HTERT RPE-1 (cell line): Measurements from ENCODE around the gene SUGP1.

ENCODE experiments used
- in situ Hi-C: fragments of 300-500 bp; cut with MboI; formaldehyde crosslinking; loops from 4 replicates; pipeline ENCODE4 v1.14.3; 2020; ENCODE audit warnings: low sequenced_read_pairs

SUGP1 gene

DNA sequence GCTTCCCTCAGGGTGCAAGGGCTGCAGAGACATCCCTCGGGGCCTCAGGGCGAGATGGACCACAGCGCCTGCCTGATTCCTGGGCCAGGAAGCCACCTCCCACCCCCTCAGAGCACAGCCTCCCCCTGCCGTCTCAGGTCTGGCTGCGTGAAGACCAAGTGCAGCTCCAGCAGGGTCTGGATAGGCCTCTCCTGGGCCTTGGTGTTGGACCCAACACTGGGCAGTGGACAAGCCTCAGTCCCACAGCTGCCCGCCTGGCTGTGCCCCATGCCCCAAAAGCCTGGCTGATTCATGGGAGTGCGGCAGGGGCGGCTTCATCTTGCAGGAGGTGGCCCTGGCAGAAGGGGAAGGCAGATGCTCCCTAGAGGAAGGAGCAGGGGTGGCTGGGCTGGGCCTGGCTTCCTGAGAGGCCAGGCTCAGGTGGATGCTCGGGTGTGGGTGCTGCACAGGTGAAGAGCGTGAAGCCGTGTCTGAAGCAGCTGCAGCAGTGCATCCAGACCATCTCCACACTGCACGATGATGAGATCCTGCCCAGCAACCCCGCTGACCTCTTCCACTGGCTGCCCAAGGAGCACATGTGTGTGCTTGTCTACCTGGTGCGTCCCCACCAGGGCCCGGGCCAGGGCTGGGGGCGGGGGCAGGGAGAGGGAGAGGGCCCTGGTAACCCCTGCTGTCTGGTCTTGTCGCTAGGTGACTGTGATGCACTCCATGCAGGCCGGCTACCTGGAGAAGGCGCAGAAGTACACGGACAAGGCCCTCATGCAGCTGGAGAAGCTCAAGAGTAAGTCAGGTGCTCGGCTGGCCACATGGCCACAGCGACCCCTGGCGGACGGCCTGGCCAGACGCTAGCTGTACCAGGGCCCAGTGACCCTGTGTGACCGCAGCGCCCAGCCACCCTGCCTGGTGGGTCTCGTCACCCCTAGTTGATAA is 22.0 kb upstream of the SUGP1 start:
- in situ Hi-C loops, result no loop called here

DNA sequence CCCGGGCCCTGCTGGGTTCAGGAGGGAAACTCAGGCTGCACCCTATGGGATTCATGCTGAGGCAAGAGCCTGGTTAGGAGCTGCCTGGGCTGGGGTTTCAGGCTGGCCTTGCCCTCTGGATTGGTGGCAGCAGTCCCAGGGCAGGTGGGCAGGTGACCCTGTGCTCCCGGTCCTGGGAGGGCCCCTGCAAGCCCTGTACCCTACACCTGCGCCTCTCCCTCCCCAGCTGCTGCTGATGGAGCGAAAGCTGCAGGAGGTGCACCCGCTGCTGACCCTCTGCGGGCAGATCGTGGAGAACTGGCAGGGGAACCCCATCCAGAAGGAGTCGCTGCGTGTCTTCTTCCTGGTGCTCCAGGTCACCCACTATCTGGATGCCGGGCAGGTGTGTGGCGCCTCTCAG is 20.7 kb upstream of the SUGP1 start:
- in situ Hi-C loops, result no loop called here

DNA sequence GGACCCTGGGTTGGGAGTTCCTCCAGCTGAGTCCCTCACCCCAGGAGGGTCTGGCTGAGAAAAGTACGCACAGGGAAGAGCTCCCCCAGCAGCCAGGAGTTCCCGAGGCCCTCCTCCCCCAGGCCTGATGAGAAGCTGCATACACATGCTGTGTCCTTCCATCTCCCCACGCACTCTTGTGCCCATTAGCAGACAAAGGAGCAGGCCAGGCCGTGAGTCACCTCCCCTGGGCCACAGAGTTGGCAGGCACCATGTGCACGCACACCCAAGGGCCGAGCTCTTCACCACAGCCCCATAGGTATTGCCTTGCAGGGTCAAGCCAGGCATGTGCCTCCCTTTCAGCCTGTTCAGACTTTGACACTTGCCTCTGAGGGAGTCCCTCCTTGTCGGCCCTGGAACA is 17.8 kb upstream of the SUGP1 start:
- in situ Hi-C loops, result no loop called here

DNA sequence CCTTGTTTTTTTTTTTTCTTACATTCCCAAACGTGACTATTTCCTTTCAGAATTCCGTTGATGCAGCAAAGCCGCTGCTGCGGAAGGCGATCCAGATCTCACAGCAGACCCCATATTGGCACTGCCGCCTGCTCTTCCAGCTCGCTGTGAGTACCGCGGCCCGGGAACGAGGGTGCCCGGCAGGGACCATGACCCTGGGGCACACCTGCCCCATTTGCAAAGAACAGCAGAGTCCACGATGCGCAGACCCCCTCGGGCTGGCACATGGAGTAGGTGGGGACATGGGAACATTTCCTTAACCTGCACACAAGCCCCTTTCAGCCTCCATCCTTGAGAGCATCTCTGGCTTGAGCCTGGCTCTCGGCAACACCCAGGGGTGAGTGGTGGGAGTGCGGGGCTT is 16.8 kb upstream of the SUGP1 start:
- in situ Hi-C loops, result no loop called here

DNA sequence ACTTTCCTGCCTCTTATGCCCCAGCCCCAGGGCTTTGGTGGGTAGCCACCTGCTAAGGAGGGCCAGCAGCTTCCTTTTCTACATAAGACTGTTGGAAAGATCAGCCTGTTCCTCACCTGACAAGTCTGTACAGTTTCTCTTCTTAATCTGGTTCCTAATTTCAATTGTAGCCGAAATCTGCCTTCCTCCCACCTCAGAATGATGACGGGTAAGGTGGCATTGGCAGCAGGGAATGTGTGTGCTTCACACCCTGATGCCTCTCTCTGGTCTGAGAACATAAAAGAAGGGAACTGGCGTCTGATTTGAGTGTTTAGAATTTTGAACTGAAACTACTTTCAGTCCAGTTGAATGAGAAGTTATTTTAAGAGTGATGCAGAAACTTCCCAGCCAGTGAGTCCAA is 16.3 kb upstream of the SUGP1 start:
- in situ Hi-C loops, result no loop called here

DNA sequence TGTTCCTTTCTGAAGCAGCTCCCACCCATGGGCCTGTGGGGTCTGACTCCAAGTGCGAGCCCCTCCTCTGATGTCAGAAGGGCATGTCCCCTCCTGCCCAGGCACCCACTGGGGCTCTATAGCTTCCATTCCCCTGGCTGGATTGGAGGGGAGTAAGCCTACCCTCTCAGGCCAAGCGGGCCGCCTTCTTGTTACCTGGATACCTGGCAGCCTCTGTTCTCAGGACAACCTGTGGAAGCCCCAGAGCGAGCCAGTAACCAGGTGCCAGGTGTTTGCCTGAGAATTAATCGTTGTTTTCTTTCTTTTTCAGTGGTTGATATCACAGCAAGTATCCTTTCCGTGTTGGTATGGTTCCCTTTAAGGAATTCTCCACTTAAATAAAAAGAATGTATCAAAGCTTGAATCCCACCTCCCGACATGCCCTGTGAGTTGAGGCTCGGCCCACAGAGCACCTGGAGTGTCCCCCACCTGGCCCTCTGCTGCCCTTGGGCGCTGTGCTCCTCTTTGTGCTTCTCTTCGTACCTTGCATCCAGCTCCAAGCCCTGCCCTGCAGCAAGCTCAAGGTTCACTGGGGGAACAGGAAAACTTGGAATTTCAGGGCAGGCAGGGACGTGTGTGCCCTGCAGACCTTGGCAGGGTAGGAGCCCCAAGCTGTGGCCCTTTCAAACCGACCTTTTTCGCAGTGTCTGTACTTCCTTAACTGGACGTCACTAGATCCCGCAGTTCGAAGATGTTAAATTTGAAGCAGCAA is 15.3 kb upstream of the SUGP1 start:
- in situ Hi-C loops, result no loop called here

DNA sequence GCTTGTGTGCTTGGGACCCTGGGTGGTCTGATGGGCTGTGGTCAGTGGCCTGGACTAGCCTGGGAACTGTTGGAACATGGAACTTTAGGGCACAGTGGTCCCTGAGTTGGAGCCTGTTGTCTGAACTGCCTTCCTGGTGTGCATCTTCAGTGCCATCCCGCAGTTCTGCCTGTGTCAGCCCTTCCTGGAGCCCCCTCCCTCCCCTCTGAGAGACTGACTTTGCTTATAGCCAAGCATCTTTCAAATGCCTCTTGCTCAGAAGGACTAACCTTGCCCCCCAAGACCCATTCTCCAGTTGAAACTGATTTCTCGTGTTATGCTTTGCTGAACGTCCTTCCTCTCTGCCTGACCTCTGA is 14.7 kb upstream of the SUGP1 start:
- in situ Hi-C loops, result no loop called here

DNA sequence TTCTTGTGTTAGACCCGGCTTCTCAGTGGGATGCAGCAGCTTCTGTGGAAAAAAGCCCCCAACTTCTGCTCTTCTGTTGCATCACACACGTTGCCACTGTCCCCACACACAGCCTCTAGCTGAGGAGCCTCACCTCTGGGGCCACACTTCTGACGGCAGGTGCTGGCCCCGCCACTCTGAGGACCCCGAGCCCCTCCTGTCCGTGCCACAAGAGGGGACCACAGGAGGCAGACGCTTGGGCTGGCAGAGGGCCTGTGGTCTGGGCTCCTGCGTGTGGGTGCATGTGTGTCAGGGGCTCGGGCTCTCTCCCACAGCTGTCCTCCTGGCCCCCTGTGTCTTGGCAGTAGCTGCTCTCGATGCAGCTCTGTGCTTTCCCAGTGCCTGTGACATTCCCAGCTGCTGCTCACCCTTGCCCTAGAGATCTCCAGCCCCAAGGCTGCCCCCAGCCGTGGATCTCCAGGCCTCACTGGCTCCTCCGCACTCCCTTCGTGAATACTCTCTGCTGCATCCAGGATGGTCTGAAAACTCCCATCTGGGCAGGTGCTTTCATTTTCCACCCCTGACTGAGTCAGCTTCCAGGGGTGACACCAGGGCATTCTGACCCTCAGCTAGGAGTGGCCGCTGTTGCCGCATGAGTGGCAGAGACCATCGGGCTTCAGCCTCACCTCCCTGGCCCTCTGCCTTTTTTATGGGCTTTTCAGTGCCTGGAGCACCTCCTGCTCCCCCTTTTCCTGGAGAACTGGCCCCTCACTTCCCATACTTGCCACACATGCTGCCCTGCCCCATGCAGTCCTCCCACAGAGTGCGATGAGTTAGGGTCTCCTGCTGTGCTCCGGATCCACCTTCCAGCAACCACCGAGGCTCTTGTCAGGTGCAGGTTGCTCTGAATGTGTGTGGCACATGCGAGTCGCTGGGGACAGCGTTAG is 14.0 kb upstream of the SUGP1 start:
- in situ Hi-C loops, result no loop called here

DNA sequence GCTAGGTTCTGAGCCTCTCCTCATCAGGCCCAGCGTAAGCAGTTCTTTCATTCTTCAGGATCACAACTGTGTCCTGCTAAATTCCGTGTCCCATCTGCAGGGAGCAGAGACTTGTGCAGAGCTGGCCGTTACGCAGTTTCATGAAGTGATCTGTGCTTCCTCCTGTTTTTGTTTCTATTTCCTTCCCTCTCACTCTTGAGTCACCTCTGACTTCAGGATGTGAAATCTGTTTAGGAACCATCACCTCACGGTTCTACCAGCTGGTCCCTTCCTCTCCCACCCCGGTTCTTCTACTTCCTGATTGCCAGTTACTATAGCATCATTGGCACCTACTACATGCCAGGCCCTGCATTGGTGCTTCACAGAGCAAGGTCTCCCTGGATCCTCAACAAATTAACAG is 8.8 kb upstream of the SUGP1 start:
- in situ Hi-C loops, result no loop called here

DNA sequence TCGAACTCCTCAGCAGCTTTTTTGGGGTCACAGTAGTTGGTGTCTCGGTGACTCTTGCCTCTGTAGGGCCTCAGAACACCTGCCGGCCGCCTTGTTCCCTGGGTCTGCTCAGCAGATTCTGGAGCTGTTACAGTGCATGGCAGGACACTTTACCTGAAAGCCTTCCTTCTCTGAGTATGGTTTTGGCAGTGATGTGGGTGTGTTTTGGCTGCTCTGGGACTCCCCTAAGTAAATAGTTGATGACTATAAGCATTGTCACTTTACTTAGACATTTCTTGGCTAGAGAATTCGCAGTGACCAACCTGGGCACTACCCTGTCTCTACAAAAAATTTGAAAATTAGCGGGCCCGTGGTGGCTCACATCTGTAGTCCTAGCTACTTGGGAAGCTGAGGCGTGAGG is 7.4 kb upstream of the SUGP1 start:
- in situ Hi-C loops, result no loop called here

DNA sequence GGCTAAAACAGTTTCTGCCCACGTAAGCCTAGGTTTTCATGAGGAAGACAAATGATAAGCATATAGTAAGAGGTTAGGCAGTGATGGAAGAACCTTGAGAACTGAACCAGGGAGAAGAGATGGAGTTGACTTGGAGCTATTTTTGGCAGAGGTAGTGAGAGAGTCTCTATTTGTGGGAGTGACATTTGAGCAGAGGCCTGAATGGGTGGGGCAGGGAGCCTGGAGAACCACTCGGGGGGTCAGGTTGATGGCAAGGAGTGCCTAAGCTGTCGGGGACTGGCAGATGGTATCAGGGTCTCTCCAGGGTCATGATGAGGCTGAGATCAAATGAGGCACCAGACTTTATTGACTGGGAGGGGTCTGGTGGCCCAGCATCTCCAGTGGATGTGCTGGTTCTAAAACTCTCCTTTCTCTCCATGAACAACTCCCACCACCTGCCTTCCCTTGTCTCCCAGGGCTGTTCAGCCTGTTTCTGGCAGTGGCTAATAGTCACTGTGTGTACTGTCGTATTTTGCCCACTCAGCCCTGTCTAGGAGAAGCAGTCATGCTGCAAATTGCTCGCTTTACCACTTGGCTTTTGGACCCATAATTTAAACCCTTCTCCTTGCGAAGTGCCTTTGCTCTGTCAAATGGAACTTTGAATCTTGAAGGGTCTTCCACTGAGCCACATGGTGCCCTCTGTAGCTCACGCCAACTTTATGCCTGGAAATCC is 3.9 kb upstream of the SUGP1 start:
- in situ Hi-C loops, result no loop called here

DNA sequence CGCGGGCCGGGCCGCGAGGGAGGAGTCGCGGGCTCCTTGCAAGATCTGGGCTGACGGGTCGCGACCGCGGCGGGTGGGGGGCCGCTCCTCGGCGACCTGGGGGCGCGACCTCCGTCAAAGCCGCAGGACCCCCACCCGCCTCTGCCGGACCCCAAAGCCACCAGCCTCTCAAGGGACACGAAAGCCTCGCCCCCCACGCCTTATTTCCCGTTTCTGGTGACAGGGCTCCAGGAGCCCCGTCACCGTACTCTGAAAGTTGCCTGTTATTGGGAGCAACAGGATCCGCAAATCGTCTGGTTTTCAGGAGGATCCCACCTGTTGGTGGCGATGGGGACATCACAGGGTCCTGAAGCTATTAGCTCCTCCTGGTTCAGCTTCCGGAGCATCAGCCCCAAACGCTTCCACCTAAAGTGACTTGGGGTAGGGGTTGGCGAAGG is 850 bp upstream of the SUGP1 start:
- in situ Hi-C loops, result no loop called here

DNA sequence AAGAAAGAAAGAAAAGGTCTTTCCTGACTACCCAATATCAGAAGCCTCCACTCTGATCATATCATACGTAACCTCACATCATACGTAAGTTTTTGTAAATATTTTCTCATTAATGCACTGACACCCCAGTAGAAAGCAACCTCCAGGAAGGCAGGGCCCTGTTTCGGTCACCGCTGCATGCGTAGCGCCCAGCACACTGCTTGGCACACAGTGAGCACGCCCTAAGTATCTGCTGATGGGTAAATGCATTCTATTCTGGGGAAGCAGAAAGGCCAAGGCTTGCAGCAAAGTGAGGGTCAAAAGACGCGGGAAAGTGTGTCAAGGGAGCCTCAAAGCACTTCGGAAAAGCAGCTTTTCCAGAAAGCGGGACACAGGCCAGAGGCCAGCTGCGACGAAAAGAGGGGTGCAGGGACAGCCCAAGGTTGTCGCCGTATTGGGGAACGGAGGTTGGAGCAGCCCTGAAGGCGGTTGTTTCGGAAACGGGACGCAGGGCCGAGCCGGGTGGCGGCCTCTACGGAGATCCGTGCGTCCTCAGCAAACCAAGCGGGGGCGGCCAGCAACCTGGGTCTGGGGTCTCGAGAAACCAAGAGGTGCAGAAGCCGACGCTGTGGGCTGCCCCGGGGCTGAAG is 463 bp downstream of the SUGP1 start:
- in situ Hi-C loops, result no loop called here

DNA sequence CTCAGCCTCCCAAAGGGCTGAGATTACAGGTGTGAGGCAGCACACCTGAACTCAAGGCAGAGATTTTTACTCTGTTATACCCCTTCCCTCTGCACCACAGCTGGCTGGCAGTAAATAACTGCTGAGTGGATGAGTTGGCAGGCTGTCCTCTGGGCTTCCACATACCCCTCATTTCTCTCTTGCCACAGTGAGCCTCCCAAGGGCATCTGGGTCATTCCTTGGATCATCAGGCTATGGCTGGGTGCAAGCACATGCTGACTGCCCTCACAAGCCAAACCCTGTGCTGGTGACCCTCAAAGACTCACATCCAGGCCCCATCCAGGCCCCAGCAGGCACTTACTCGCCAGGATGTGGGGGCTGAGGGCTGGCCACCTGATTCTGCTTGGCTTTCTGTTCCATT is 4.2 kb downstream of the SUGP1 start:
- in situ Hi-C loops, result no loop called here

DNA sequence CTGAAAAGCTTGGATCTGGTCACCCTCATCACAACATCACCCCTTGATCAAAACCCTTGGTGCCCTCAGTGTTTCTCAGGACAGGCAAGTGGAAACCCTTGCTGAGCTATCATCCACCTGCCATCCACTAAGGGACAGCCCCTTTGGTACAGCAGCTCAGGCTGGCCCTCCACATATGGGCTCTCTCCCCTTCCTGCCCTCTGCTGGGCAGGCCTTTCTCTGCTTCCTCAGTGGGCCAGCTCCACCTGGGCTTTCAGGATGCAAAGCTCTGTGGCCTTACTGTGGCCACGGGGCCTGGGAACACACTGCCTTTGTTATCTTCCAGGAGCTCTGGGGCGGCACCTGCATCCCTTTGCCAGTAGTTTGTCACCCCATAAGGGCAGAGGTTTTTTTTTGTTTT is 4.9 kb downstream of the SUGP1 start:
- in situ Hi-C loops, result no loop called here

DNA sequence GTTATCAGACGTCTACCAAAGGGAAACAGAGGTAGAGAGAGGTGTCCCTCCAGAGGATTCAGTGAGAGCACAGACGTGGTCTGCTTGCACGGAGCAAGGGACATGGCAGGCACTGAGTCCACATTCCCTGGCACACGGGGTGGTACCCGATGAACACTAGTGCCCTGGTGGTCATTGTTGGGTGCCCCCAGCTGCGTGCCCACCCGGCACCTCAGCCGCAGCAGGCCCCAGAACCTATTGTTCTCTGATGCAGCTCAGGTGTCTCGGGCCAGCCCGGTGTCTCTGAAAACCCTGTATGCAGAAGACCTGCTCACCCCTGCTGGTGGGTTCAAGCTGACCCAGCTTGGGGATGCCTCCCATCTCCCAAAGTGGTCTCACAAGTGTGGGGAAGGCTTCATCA is 11.9 kb downstream of the SUGP1 start:
- in situ Hi-C loops, result no loop called here

DNA sequence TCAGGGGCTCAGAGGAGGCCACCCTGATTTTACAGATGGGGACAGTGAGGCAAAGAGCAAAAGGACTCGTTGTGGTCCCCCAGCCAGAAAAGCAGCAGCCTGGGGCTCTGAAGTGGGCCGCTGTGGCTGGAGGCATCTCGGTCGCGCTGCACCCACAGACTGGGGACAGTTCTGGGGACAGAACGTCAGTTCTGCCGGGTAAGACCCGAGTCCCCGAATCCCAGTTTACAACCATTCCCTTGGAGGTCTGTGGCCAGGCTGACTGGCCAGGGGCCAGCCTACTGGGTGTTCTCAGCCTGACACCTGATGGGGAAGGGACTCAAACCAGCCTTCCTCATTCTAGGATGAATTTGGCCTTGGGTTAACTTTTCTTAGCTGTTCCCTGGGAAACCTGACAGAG is 14.1 kb downstream of the SUGP1 start:
- in situ Hi-C loops, result no loop called here

DNA sequence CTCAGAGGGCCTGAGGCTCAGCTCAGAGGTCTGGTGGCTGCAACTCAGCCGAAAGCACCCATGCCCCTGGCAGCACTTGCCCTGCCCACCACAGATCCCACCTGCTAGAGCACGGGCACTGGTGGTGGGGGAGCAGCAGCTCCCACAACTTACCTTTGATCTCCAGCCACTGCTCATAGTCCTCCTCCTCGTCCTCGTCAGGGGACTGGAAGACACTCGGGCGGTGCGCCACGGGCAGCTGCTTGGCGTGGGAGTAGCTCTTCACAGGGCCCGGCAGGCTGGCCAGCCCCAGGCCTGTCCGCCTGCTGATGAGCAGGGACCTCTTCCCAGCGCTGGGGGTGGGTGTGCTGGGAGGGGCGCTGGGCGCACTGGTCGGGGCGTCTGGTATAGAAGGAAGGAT is 14.6 kb downstream of the SUGP1 start:
- in situ Hi-C loops, result no loop called here

DNA sequence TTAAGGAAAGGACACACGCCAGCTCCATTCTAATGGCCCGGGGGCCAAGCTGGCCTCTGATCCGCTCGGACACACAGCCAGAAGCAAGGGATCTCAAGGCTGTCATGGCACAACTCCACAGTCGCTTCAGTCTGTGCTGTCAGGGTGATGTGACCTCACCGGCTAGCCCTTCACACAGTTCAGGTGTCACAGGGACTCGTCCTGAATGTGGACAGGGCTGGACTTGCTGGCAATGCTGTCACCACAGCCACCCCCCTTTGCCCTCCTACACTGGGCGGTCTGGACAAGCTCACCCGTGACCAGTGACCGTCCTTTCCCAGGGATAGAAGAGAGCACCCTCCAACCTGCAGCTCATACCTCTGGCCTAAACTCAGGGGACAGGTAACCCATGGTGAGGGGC is 15.2 kb downstream of the SUGP1 start:
- in situ Hi-C loops, result no loop called here
